MM.1S (cell line): Measurements from ENCODE around the gene SYNDIG1.

ENCODE experiments used
- EZH2 ChIP-seq: fragments of 300-600 bp; sonication (generic); optimal IDR thresholded peaks from 2 replicates; pipeline ENCODE3; 2017; ENCODE audit warnings: low read depth, mild to moderate bottlenecking, antibody characterized with exemption, low read length, mixed read lengths
- TF ChIP-seq, protein P1 (sequence below): fragments of 300-600 bp; sonication (generic); IDR thresholded peaks from 2 replicates; pipeline ENCODE4 v1.5.1; 2016; ENCODE audit warnings: antibody characterized with exemption, low read length, mixed read lengths

DNA sequence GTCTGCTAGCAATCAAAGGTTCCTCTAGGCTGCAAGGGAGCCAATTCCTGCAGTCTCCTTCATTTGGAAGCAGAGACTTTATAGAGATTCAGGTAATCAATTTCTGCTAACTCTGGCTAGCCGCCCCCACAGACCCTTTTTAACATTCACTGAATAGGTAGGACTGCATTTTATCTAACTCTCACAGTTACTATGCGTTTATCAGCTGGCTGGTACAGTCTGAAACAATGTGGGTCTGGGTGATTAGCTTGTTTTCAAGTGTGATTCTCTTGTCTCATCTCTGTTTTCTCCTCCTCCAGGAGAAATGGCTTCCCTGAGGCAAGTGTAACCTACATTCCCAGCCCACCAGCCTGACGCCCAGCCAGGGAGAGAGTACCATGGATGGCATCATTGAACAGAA lies 73.3 kb downstream of the SYNDIG1 start:
- TF ChIP-seq, protein P1, sequence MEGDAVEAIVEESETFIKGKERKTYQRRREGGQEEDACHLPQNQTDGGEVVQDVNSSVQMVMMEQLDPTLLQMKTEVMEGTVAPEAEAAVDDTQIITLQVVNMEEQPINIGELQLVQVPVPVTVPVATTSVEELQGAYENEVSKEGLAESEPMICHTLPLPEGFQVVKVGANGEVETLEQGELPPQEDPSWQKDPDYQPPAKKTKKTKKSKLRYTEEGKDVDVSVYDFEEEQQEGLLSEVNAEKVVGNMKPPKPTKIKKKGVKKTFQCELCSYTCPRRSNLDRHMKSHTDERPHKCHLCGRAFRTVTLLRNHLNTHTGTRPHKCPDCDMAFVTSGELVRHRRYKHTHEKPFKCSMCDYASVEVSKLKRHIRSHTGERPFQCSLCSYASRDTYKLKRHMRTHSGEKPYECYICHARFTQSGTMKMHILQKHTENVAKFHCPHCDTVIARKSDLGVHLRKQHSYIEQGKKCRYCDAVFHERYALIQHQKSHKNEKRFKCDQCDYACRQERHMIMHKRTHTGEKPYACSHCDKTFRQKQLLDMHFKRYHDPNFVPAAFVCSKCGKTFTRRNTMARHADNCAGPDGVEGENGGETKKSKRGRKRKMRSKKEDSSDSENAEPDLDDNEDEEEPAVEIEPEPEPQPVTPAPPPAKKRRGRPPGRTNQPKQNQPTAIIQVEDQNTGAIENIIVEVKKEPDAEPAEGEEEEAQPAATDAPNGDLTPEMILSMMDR, result no peak
- TF ChIP-seq EZH2, result no peak
